ENCODE results near the gene WFDC12. TPM values are rescaled to one million over a fixed set of nuclear protein-coding genes. Genes with fewer than 3 reads are reported as not detected.

WFDC12 gene
- total RNA-seq, 2 experiments from 2014 or later = not detected

DNA sequence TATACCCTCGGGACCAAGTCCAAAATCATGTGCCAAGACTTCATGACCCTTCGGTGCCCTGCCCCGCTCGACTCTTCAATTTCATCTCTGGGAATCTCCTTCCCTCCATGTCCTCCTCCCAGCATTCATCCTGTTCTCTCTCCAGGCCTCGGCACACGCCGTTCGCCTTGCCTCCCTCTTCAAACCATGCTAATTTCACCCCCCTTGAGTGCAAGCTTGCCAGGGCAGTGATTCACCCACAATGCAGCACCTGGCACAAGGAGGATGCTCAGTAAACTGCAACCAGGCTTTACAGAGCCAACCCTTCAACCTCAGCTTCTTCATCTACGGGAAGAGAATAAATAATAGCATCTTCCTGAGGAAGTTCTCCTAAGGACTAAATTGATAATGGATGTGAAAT, 27.5 kb downstream of the WFDC12 start:
- H3K4me1 Mint-ChIP-seq = peaks cover 14% of the 10 kb centered on the region
- H3K9me3 Mint-ChIP-seq = no peaks in the 10 kb centered on the region
- H3K36me3 Mint-ChIP-seq (ENCODE audit: low read depth) = no peaks in the 10 kb centered on the region
- H3K27me3 Mint-ChIP-seq = peaks cover 39% of the 10 kb centered on the region
- no peak for DNase-seq
- ChIA-PET CTCF (interaction anchor here (0.6 to 3.4 kb wide), 13 partner anchors 8 to 674 kb away, joined by 3 to 18 read pairs (median 4); no protein-coding TSS in a partner anchor), POLR2A (no interaction called here)
- no peak overlapping the region for H3K4me3 Mint-ChIP-seq
- H3K27ac Mint-ChIP-seq = no peak overlapping the region

DNA sequence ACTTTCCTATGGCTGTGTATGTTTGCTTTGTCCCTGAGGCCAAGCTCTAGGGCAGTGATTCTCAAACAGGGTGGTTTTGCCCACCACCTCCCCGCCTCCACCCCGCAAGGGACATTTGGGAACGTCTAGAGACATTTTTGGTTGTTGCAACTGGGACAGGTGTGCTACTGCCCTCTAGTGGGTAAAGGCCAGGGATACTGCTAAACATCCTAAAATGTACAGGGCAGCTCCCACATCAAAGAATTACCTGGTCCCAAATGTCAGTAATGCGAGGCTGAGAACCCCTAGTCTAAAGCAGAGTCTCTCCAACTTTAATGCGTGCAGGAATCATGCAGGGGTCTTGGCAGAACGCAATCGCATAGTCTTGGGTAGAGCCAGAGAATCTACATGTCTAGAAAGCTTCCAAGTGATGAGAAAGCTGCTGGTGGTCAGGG, 28.4 kb downstream of the WFDC12 start:
- H3K27ac Mint-ChIP-seq = no peak overlapping the region
- peaks cover 32% of the 10 kb centered on the region for H3K27me3 Mint-ChIP-seq
- POLR2A ChIA-PET = interaction anchor here (0.8 kb wide), 1 partner anchor 52 kb away, joined by 3 read pairs; no protein-coding TSS in a partner anchor

DNA sequence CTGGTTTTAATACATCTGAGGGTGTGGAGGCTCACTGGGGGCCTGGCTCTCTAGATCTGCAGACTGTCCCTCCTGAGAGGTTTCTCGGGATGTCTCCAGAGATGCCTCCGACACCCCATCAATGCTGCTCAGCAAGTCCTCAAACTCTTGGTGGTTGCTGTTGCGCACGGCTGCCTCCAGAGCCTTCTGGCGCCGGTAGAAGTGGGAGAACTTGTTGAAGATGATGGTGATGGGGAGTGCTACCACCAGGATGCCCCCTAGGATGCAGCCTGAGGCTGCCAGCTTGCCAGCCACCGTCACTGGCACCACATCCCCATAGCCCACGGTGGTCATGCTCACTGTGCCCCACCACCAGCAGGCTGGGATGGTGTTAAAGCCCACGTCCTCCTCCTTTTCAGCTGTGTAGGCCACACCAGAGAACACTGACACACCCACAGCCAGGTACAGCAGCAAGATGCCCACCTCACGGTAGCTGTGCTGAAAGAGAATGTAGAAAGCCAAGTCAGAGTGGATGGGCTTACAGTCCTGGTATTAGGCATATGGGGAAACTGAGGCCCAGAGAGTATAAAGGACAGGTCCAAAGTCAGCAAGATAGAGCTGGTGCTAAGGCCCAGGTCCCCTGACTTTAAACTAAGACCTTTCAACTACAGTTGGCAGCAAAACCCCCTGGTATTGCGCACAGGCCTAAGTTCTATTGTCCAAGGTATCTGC, 29.2 kb downstream of the WFDC12 start:
- H3K27me3 Mint-ChIP-seq = peaks cover 26% of the 10 kb centered on the region
- ChIA-PET CTCF (interaction anchor here (0.6 to 3.4 kb wide), 10 partner anchors 11 to 742 kb away, joined by 3 to 18 read pairs (median 5); no protein-coding TSS in a partner anchor), POLR2A (interaction anchor here (0.8 kb wide), 1 partner anchor 51 kb away, joined by 3 read pairs; no protein-coding TSS in a partner anchor)
- DNase-seq = no peak
- H3K4me3 Mint-ChIP-seq = no peak overlapping the region
- no peak overlapping the region for H3K27ac Mint-ChIP-seq
- H3K36me3 Mint-ChIP-seq (ENCODE audit: low read depth) = peaks cover 4% of the 10 kb centered on the region
- peaks cover 10% of the 10 kb centered on the region for H3K4me1 Mint-ChIP-seq
- no peaks in the 10 kb centered on the region for H3K9me3 Mint-ChIP-seq

More for the DNA sequence above, 28.4 kb downstream of the WFDC12 start:
- no peaks in the 10 kb centered on the region for H3K36me3 Mint-ChIP-seq (ENCODE audit: low read depth)
- peak; percentile 73 for DNase-seq
- H3K4me3 Mint-ChIP-seq = no peak overlapping the region
- H3K9me3 Mint-ChIP-seq = no peaks in the 10 kb centered on the region
- peaks cover 12% of the 10 kb centered on the region for H3K4me1 Mint-ChIP-seq
- CTCF ChIA-PET = interaction anchor here (0.6 to 3.4 kb wide), 19 partner anchors 10 to 675 kb away, joined by 3 to 18 read pairs (median 4); no protein-coding TSS in a partner anchor

DNA sequence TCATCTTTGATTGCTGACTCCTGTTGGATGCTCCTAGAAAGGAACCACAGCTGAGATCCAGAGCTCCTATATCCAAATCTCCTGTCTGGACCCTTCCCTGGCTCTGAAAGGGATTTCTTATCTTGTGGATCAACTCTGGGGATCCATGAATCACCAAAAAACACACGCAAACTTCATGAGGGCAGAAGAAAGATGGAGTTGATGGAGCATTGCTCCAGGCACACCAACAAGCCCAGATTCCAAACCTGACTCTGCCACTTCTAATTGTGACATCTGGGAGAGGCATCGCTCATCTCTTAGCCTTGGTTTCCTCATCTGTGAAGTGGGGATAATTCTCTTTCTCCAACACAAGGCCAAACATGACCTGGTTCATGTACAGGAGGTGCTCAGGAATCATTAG, 30.1 kb downstream of the WFDC12 start:
- H3K4me3 Mint-ChIP-seq = no peak overlapping the region
- peaks cover 10% of the 10 kb centered on the region for H3K4me1 Mint-ChIP-seq
- ChIA-PET CTCF (interaction anchor here (1.2 to 3.4 kb wide), 3 partner anchors 12 to 50 kb away, joined by 4 to 18 read pairs (median 5); no protein-coding TSS in a partner anchor), POLR2A (no interaction called here)
- peaks cover 4% of the 10 kb centered on the region for H3K36me3 Mint-ChIP-seq (ENCODE audit: low read depth)
- no peak for DNase-seq
- no peaks in the 10 kb centered on the region for H3K9me3 Mint-ChIP-seq
- H3K27me3 Mint-ChIP-seq = peaks cover 18% of the 10 kb centered on the region
- no peak overlapping the region for H3K27ac Mint-ChIP-seq

DNA sequence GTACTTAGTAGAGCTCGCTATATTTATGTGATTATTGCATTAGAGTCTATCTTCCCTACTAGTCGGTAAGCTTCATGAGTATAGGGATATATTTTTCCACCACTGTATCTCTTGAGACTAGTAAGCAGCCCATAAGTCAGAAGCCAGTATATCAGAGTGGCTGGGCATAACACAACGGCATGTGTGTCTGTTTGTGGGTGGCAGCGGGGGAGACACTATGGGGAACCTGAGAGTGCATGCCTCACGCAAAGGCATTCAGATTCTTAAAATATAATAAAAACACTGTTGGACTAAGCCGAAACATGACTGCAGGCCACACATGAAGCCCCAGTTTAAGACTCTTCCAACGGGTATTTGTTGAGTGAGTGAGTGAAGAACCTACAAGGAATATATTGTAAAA, 31.4 kb downstream of the WFDC12 start:
- DNase-seq = no peak
- H3K4me1 Mint-ChIP-seq = peaks cover 5% of the 10 kb centered on the region
- POLR2A ChIA-PET = no interaction called here
- peaks cover 11% of the 10 kb centered on the region for H3K27me3 Mint-ChIP-seq
- no peak overlapping the region for H3K27ac Mint-ChIP-seq
- H3K36me3 Mint-ChIP-seq (ENCODE audit: low read depth) = peaks cover 4% of the 10 kb centered on the region
- no peaks in the 10 kb centered on the region for H3K9me3 Mint-ChIP-seq
- CTCF ChIA-PET = interaction anchor here (1.2 to 1.5 kb wide), 2 partner anchors 13 to 49 kb away, joined by 3 to 4 read pairs; no protein-coding TSS in a partner anchor
- H3K4me3 Mint-ChIP-seq = no peak overlapping the region

DNA sequence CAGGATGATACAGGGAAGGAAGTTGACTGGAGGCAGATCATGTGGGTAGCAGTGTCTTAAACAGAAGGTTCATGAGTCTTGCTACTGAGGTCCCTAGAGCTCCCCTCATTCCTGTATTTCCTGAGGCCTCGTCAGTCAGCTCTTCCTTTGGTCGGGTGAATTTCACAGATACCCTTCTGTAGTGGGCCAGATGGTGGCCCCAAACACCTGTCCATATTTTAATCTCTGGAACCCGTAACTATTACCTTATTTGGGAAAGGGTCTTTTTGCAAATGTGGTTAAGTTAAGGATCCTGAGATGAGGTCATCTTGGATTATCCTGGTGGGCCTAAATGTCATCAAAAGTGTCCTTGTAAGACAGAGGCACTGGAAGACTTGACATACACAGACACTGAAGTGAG, 32.9 kb downstream of the WFDC12 start:
- H3K27ac Mint-ChIP-seq = no peak overlapping the region
- H3K9me3 Mint-ChIP-seq = no peaks in the 10 kb centered on the region
- POLR2A ChIA-PET = no interaction called here
- CTCF ChIA-PET = interaction anchor here (0.6 to 1.4 kb wide), 2 partner anchors 16 to 47 kb away, joined by 3 to 4 read pairs; no protein-coding TSS in a partner anchor
- no peak for DNase-seq
- H3K4me3 Mint-ChIP-seq = no peak overlapping the region
- H3K4me1 Mint-ChIP-seq = no peaks in the 10 kb centered on the region
- H3K36me3 Mint-ChIP-seq (ENCODE audit: low read depth) = peaks cover 13% of the 10 kb centered on the region
- no peaks in the 10 kb centered on the region for H3K27me3 Mint-ChIP-seq

DNA sequence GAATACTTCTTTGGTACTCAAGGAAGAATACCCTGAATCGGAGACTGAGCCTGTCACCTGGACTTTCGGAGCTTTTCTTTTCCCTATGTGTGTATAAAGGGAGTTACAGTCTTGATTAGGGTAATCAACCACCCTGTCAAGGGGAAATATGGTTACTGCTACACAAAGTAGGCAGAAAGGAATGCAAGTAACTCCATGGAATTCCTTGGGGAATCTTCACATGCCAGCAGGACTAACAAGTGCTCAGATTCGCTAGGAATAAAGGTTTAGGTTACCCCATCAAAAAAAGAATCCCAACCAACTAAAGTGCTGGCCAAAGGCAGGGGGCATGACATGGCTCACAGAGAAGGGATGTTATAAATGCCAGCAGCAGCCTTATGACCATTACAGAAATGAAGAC, 33.8 kb downstream of the WFDC12 start:
- Mint-ChIP-seq H3K4me3 (no peak overlapping the region), H3K36me3 (ENCODE audit: low read depth) (peaks cover 21% of the 10 kb centered on the region), H3K4me1 (no peaks in the 10 kb centered on the region), H3K9me3 (no peaks in the 10 kb centered on the region), H3K27me3 (no peaks in the 10 kb centered on the region), H3K27ac (no peak overlapping the region)
- ChIA-PET CTCF (interaction anchor here (1.3 to 1.4 kb wide), 2 partner anchors 15 to 23 kb away, joined by 3 read pairs; no protein-coding TSS in a partner anchor), POLR2A (no interaction called here)
- DNase-seq = no peak

DNA sequence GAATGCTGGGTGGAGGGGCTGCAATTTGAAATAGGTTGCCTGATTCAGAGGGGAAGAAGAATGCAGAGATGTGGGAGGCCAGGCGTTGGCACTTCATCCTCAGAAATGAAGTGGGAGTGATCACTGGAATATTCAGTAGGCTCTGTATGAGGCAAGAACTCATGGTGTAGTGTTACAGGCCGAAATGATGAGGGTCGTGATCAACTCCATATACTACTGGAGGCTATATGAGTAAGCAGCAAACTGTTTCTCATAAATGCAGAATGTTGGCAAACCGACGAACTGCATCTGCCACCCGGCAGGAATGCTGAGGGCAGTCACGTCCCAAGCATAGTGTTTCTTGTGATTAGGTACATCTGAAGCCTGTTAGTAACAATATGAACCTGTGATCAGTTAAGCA, 36.0 kb downstream of the WFDC12 start:
- ChIA-PET POLR2A (no interaction called here), CTCF (interaction anchor here (0.9 kb wide), 1 partner anchor 11 kb away, joined by 5 read pairs; no protein-coding TSS in a partner anchor)
- H3K36me3 Mint-ChIP-seq (ENCODE audit: low read depth) = peaks cover 33% of the 10 kb centered on the region
- H3K9me3 Mint-ChIP-seq = no peaks in the 10 kb centered on the region
- H3K4me3 Mint-ChIP-seq = no peak overlapping the region
- no peaks in the 10 kb centered on the region for H3K27me3 Mint-ChIP-seq
- DNase-seq = no peak
- no peaks in the 10 kb centered on the region for H3K4me1 Mint-ChIP-seq
- peak overlapping the region; percentile 11 for H3K27ac Mint-ChIP-seq

DNA sequence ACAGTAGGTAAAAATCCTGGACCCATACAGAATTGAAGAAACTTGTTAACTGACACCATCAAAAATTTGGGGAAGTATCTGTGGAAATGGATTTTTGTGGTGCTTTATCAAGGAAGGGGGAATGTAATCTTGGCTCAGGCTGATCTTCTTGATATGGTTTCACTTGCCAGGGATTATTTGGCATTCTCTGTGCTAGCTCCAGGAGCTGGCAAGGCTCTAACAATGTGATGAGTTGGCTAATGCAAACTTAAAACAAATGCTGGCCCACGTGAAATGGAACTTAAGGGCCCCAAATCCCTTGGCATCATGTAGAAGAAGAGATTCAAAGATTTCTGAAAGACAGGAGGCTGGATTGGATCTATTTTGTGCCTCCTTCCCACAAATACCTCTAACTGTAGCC, 36.5 kb downstream of the WFDC12 start:
- no peak for DNase-seq
- ChIA-PET CTCF (interaction anchor here (0.9 kb wide), 1 partner anchor 11 kb away, joined by 5 read pairs; no protein-coding TSS in a partner anchor), POLR2A (no interaction called here)
- Mint-ChIP-seq H3K27ac (peak overlapping the region; percentile 11), H3K4me1 (no peaks in the 10 kb centered on the region), H3K36me3 (ENCODE audit: low read depth) (peaks cover 38% of the 10 kb centered on the region), H3K27me3 (no peaks in the 10 kb centered on the region), H3K4me3 (no peak overlapping the region), H3K9me3 (no peaks in the 10 kb centered on the region)

DNA sequence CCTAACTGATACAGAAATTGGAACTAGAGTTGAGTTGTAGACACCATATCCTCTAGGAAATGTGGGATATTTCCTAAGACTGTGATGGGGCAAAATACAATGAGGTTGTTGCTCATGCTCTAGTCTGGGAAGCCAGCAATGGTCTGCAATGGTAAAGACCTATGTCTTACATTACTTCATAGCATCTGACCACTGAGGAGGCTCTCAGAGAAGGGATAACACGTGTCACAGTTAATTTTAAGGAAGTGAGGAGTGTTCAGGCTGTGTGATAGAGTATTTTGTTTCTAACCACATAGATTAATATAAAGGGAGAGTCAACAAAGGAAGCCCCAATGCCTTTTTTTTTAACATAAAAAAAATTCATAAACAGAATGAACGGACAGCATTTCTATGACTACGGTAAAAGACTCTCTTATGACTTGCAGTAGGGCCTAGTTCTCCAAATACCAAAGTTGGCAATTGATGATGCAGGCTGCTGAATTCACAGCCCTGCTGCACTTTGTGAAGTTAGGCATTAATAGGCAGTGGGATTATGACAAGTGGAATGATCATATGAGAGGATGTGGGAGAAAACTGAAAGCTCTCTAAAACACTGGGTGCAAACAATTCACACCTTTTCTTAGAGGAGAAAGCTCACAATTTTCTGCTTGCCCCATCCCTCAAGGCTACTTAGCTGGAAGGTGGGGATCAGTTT, 37.0 kb downstream of the WFDC12 start:
- Mint-ChIP-seq H3K4me3 (no peak overlapping the region), H3K27me3 (no peaks in the 10 kb centered on the region), H3K4me1 (no peaks in the 10 kb centered on the region), H3K9me3 (no peaks in the 10 kb centered on the region), H3K36me3 (ENCODE audit: low read depth) (peaks cover 43% of the 10 kb centered on the region), H3K27ac (no peak overlapping the region)
- ChIA-PET POLR2A (no interaction called here), CTCF (interaction anchor here (0.9 kb wide), 1 partner anchor 10 kb away, joined by 5 read pairs; no protein-coding TSS in a partner anchor)
- DNase-seq = no peak

DNA sequence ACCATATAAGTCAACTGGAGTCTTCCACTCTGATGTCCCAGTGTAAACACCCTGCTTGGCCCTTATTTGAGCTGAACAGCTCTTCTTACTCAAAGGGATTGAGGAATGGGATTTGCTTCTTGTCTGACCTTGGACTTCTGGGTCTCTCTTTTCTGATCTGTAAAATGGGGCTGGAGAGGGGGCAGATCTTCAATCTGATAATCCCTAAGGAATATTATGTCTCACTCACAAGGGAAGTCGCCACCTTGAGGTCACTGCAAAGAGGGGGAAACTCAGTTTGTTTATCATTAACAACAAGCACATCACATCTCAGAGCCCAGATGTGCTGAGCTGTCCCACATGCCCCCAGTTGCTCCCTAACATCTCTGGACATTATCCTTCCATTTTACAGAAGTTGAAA, 38.4 kb downstream of the WFDC12 start:
- Mint-ChIP-seq H3K4me3 (no peak overlapping the region), H3K27ac (peak overlapping the region; percentile 31), H3K9me3 (peaks cover 5% of the 10 kb centered on the region), H3K36me3 (ENCODE audit: low read depth) (peaks cover 57% of the 10 kb centered on the region), H3K27me3 (no peaks in the 10 kb centered on the region), H3K4me1 (peaks cover 3% of the 10 kb centered on the region)
- POLR2A ChIA-PET = no interaction called here
- CTCF ChIA-PET = no interaction called here
- no peak for DNase-seq

DNA sequence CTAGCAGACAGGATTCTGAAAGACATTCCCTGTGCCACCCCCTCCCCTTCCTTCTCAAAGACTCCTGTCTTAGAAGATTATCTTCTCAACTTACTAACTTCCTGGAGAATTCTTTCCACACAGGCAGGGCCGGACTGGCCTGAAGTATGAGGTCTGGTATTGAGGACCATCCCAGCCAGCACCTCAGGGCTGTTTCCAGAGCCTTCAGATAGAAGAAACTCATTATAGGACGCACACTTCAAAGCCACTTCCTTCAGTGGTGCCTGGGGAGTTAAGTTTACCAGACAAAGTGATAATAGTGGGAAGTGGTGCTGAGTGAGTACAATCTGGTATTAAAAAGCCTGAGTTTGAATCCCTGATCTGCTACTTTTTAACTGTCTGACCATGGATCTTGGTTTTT, 39.0 kb downstream of the WFDC12 start:
- CTCF ChIA-PET = no interaction called here
- Mint-ChIP-seq H3K36me3 (ENCODE audit: low read depth) (peaks cover 62% of the 10 kb centered on the region), H3K4me1 (peaks cover 3% of the 10 kb centered on the region), H3K9me3 (peaks cover 6% of the 10 kb centered on the region), H3K27me3 (no peaks in the 10 kb centered on the region), H3K4me3 (no peak overlapping the region), H3K27ac (peak overlapping the region; percentile 38)
- DNase-seq = no peak
- POLR2A ChIA-PET = no interaction called here

DNA sequence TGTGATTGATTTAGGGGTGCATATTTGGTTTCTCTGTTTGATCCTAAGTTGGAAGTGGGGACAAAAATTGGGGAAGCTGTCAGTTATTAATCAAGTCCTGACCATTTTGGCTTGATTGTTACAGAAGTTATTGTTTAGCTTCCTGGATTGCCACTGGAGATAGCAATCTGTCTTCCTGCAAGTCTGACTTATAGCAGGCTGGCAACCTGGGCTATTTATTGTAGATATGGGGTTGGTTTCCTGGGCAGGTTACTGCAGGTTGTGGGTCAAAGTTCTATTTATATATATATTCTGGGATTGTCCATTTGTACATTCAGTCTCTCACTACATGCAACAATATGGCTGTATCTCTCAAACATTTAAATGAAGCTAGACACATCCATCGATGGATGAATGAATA, 41.1 kb downstream of the WFDC12 start:
- ChIA-PET CTCF (interaction anchor here (1.3 kb wide), 2 partner anchors 39 to 48 kb away, joined by 3 read pairs; no protein-coding TSS in a partner anchor), POLR2A (no interaction called here)
- H3K27me3 Mint-ChIP-seq = no peaks in the 10 kb centered on the region
- H3K4me1 Mint-ChIP-seq = peaks cover 3% of the 10 kb centered on the region
- peaks cover 6% of the 10 kb centered on the region for H3K9me3 Mint-ChIP-seq
- H3K27ac Mint-ChIP-seq = no peak overlapping the region
- no peak overlapping the region for H3K4me3 Mint-ChIP-seq
- DNase-seq = no peak
- H3K36me3 Mint-ChIP-seq (ENCODE audit: low read depth) = peaks cover 76% of the 10 kb centered on the region
